Islet of Langerhans (tissue), 1 donor: ENCODE results near the gene NAV2.

Experiments used
- FAIRE-seq: peaks from one replicate; lab custom pipeline; 2011; peaks lifted over from hg19 to GRCh38; lab: Jason Lieb, UNC

Gene NAV2

GRCh38 chr11:19978668-19979518 lies 266.3 kb downstream of the NAV2 start:
- FAIRE-seq: no peak

DNA sequence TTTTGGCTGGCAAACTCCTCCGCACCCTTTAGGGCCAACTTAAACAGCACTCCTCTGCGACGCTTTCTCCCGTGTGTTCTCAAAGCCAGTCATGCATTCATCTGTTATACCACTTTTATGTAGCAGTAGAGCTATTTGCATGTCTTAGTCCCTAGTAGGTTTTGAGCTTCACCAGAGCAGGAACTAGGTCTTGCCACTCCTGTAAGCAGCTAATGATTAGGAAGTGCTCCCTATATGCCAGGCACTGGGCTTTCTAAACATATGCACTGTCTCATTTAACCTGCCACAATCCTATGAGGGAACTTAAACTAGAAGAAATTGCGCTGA lies 266.8 kb downstream of the NAV2 start:
- FAIRE-seq: no peak

DNA sequence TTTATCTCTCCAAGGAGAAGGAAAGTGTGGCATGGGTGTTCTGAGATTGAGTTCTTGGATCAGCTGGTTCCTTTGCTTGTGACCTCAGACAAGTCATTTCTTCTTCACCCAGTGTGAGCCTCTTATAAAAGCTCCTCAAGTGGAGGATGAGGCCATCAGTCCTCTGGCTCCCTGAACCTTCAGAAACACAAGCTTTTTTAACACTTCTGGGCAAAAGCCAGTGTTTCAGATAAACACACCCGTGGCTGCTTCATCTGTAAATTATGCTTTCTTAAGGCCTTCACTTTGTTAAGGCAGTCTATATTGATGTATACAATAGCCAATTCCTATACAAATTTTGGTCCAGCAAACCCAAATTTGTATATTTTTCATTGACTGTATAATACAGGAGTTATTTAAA lies 267.8 kb downstream of the NAV2 start:
- no peak for FAIRE-seq

DNA sequence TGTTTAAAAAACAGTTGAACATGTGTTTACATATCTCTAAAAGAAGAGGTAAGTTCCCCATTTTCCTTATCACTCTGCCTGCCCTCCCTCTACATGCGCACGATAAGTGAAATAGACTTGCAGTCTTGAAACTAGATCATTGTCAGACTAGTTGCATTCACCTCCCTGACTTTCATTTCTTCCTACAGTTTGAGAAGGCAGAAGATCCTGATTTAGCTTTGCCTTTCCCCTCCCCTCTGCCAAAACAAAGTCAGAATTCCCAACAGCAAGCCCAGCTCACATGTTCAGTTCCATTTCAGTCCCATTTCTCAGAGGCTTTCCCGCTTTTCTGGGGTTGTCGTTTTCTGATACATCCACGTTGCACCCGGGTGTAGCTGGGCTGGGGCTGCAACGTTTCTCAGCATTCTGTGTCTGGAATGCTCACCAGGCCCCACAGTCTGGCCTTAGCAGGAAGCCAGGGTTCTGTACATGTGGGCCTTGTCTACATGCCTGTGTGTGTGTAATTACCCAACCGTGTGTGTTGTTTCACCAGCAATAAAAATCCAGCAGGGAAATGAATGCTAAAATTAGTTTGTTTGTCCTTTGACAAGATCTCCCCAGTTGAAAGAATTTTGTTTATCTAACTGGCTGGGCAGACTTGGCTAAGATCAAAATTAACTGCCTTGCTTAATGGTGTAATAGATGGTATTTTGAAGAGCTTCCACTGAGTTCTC lies 268.5 kb downstream of the NAV2 start:
- FAIRE-seq: no peak

DNA sequence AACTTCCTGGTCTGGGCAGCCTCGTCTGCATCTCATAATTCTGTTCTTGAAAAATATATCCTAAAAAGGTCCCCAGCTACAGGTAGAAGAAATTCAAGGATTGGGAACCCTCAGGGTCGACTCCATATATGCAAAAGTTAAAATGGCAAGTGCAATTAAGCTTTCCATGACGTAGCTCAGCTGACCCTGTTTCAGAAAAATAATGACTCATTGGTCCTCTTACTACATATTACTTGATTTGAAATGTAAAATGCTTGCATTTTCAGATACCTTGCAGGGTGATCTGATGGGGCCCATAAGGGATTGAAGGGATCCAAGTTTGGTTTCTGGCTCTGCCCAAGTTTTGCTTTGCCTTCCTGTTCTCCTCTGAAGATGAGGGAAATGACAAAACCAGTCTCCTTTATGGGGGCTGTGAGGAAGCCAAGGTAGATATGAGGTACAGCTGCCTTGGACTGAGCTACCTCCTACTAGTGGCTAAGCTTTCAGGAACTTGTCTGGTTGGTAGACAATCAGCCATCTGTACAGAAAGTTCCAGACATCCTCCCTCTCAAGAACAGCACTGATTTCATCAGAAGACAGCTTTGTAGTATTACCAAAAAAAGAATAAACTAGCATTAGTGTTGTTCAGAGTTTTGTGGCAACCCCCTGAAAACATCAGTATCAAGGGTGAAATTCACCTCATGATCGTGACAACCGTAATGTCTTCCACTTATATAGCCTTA lies 270.3 kb downstream of the NAV2 start:
- no peak for FAIRE-seq

GRCh38 chr11:19984048-19984742 lies 271.6 kb downstream of the NAV2 start:
- no peak for FAIRE-seq

DNA sequence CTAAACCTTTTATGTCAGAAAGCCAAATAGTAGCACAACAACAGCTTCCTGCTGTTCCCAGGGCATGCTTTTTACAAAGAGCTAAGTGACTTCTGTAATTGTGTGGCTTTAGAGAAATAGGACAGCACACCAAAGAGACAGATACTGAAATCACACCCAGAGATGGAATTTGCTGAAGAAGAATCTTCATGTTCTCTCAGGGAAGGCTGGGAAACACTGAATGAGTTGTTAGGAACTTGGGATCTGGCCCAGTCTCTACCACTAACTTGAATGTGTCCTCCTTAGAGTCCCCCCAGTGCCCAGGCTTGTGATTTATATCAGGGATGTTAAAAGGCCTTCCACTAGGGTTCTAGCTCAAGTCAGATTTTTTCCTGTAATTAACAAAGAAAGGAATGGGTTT lies 272.5 kb downstream of the NAV2 start:
- FAIRE-seq: no peak

DNA sequence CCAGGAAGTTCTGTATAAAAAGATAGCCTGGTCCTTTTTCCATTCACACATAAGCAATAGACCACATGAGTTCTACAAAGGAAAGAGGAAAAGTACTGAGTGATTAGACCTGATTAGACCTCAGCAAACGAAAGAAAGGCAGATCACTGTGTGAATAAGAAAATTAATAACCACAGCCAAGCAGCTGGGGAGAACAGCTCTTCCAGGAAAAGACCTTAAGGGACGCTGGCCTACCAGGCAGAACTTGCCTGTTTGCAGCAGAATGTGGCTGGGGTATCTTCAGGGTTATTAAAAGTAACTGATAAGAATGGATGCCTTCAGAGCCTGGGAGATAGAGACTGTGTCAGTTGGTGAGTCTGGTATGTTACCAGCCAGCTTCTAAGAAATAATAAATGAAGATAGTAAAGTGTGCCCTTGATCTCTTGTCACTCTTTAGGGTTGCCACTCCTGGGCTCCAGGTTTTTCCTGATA lies 274.7 kb downstream of the NAV2 start:
- peak; percentile 93 for FAIRE-seq

DNA sequence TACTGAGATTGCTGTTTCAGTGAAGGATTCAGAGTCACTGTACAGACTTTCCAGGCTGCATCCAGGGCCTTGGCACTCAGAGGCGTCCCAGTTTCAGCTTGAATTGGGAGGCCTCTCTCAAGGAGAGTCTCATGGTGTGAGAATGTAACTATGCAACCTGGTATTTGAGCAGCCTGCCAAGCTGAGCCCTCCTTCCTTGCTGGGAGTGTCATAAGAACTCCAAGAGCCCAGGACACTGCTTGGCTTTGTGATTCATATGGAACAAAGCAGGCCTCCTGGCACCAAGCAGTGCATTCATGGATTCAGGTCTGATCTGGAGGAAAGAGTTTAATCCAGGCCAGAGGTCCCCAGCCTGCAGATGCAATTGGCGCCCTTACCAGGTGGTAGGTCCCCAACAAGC lies 276.0 kb downstream of the NAV2 start:
- FAIRE-seq: no peak

GRCh38 chr11:19989191-19989590 lies 276.6 kb downstream of the NAV2 start:
- no peak for FAIRE-seq

- FAIRE-seq: no peak
Measured at GRCh38 chr11:19992162-19992561, 279.5 kb downstream of the NAV2 start.

DNA sequence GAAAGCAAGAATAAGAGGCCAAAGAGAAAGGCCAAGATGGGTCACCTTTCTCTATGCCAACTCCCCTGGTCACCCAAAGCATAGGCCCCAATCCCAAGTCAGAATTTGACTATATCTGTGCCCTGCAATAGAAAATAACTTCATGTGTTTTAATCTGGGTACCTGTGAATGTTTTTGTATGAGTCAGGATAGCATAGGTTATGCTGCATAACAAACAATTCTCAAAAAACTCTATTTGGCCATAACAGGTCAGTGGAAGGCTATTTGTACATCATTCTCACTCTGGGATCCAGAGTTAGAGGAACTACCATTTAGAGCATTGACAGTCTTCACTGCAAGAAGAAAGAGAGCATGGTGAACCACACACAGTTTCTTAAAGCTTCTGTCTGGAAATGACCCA lies 280.4 kb downstream of the NAV2 start:
- FAIRE-seq: no peak

- FAIRE-seq: no peak
Measured at GRCh38 chr11:19994672-19995071, 282.0 kb downstream of the NAV2 start.

DNA sequence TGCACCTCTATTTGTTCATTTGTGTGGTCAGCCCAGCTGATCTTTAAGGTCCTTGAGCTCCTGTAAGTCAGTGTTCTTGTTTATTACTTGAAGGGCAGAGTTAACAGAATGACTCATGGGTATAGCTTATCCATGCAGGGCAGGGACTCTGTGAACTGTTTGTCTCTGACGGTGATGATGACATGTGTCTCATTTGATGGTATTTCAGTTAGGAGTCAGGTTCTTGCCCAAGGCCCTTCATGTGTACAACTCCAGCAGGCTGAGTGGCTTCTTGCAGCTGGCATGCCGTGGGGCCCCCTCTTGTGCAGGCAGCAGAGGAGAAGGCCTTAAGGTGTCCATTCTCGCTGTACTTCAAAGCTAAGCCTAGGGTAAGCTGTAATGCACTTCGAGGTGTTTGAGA lies 282.5 kb downstream of the NAV2 start:
- FAIRE-seq: no peak

DNA sequence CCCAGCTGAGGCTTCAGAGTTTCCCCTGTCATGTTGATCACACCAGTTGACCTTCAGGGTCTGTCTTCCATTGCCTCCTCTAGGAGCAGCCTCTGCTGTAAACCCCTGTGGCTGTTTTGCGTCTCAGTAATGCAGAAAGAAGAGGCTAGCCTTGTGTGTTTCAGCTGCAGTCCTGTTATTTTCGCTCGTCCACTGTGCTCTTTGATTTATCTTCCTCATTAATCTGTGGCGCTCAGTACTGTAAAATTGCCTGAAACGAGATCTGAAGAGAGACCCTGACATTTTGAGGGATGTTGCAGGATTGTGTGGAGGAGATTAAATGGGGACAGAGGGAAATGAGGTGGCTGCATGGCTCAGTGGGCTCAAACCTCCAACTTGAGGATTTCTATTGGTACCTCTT lies 283.9 kb downstream of the NAV2 start:
- FAIRE-seq: no peak

DNA sequence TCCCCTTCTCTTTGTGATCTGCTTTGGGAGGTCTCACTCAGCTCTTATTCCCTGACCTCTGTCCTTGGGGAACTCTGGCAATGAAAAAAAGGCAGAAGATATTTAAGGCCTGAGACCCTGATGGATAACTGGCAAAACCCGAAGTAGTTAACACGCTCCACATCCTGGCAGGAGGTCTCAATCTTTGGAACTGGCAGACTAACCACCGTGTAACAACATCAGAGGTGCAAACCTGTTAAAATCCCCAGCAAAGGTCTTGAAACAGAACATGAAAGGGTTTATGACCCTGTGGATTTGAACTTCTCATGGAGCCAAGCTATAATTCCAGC lies 287.3 kb downstream of the NAV2 start:
- no peak for FAIRE-seq

GRCh38 chr11:20000351-20001134 lies 287.9 kb downstream of the NAV2 start:
- FAIRE-seq: peak; percentile 51

DNA sequence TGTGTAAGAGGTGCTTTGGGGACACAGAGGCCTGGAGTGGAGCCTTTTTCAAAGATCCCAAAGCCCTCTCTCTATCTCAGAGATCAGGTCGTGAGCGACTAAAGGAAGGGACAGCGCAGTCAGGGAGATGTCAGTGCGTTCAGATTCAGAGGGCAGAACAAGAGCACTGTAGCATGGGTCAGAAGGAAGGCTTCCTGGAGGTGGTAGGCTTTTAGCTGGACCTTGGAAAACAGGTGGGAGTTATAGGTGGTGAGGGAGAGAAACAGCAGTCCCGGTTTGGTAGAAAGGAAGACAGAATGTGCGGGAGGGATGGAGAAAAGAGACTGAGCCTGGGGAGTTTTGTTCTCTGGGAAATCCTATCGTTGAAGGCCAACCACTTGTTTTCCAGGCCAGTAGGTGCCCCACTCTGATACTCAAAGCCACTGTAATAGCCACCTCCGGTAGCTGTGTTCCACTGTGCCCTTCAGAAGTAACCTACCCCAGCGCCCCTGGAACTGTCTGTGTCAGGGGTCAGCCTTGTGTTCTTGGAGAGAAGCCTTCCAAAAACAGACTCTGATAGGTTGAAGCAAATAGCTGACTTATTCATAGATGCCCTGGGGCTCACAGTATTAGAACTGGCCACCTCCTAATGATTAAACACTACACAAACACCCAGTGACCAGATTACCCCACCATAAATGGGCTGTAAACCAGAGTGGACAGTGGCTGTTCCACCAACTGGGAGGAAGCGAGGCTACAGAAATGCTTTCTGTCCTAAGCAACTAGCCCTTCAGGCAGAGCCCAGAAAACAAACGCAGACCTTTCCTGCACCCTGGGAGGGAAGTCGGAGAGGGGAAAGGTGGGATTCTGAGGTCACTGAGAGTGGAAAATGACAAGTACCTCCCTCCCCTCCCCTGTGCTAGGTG lies 289.9 kb downstream of the NAV2 start:
- no peak for FAIRE-seq

GRCh38 chr11:20003351-20003750 lies 290.7 kb downstream of the NAV2 start:
- no peak for FAIRE-seq

- FAIRE-seq: no peak
Measured at GRCh38 chr11:20004866-20005265, 292.2 kb downstream of the NAV2 start.

DNA sequence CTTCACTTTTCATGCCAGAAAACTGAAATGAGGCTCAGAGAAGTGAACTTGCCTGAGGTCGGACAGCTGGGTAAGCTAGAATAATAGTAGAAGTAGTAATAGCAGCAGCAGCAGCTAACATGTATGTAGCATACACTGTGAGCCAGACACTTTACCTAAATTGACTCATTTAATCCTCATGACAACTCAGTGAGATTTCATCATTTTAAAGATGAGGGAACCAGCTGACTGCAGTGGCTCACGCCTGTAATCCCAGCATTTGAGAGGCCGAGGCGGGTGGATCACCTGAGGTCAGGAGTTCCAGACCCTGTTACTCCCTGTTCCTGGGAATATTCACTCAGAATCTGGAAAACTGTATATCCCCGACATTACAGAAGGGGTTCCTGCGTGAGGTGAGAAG lies 293.1 kb downstream of the NAV2 start:
- FAIRE-seq: no peak
